Measurements from ENCODE around the gene RYR2. TPM values are rescaled to one million over a fixed set of nuclear protein-coding genes. Genes with fewer than 3 reads are reported as not detected.

Gene RYR2
- total and polyA plus RNA-seq, 3 donors from 2014 or later = 5.4 to 9.5 (median 9.1) TPM

GRCh38 chr1:237711281-237711680, 669.3 kb downstream of the RYR2 start:
- no peak overlapping the region for H3K4me3 ChIP-seq
- no peaks in the 10 kb centered on the region for H3K27me3 ChIP-seq
- H3K4me1 ChIP-seq = no peaks in the 10 kb centered on the region
- H3K36me3 ChIP-seq (ENCODE audit: low read depth, missing control alignments) = no peaks in the 10 kb centered on the region
- TF ChIP-seq CTCF (IDR thresholded peaks at IDR 0.05) (no peak), POLR2A (IDR thresholded peaks at IDR 0.05) (no peak)
- 92 to 97% methylated on average over 3 of the region's 3 CpGs for WGBS, 2 donors
- intact Hi-C loops (cut with DNase I; ENCODE audit: low total_unique reads) = no loop called here
- H3K27ac ChIP-seq = no peak overlapping the region
- no peaks in the 10 kb centered on the region for H3K9me3 ChIP-seq
- DNase-seq = no peak

GRCh38 chr1:237712082-237712481, 670.1 kb downstream of the RYR2 start:
- Histone ChIP-seq H3K4me1 (no peaks in the 10 kb centered on the region), H3K27ac (no peak overlapping the region), H3K9me3 (no peaks in the 10 kb centered on the region), H3K4me3 (no peak overlapping the region), H3K27me3 (no peaks in the 10 kb centered on the region), H3K36me3 (ENCODE audit: low read depth, missing control alignments) (no peaks in the 10 kb centered on the region)
- 68 to 69% methylated on average over 6 of the region's 6 CpGs for WGBS, 2 donors
- TF ChIP-seq POLR2A (IDR thresholded peaks at IDR 0.05) = no peak
- no peak for TF ChIP-seq CTCF (IDR thresholded peaks at IDR 0.05)
- DNase-seq = no peak
- intact Hi-C loops (cut with DNase I; ENCODE audit: low total_unique reads) = no loop called here

GRCh38 chr1:237712586-237713157, 670.7 kb downstream of the RYR2 start:
- Histone ChIP-seq H3K4me1 (no peaks in the 10 kb centered on the region), H3K27ac (no peak overlapping the region), H3K4me3 (no peak overlapping the region), H3K9me3 (no peaks in the 10 kb centered on the region), H3K36me3 (ENCODE audit: low read depth, missing control alignments) (no peaks in the 10 kb centered on the region), H3K27me3 (no peaks in the 10 kb centered on the region)
- no peak for TF ChIP-seq CTCF (IDR thresholded peaks at IDR 0.05)
- TF ChIP-seq POLR2A (IDR thresholded peaks at IDR 0.05) = no peak
- no peak for DNase-seq
- WGBS, 2 donors = 79 to 83% methylated on average over 5 of the region's 5 CpGs
- intact Hi-C loops (cut with DNase I; ENCODE audit: low total_unique reads) = no loop called here

GRCh38 chr1:237713916-237714315, 671.9 kb downstream of the RYR2 start:
- Histone ChIP-seq H3K4me3 (no peak overlapping the region), H3K27me3 (no peaks in the 10 kb centered on the region), H3K36me3 (ENCODE audit: low read depth, missing control alignments) (no peaks in the 10 kb centered on the region), H3K4me1 (no peaks in the 10 kb centered on the region), H3K9me3 (no peaks in the 10 kb centered on the region), H3K27ac (no peak overlapping the region)
- intact Hi-C loops (cut with DNase I; ENCODE audit: low total_unique reads) = no loop called here
- 67 to 68% methylated on average over 1 of the region's 1 CpG for WGBS, 2 donors
- no peak for TF ChIP-seq POLR2A (IDR thresholded peaks at IDR 0.05)
- no peak for TF ChIP-seq CTCF (IDR thresholded peaks at IDR 0.05)
- DNase-seq = no peak

GRCh38 chr1:237717106-237717505, 675.1 kb downstream of the RYR2 start:
- Histone ChIP-seq H3K27me3 (no peaks in the 10 kb centered on the region), H3K36me3 (ENCODE audit: low read depth, missing control alignments) (no peaks in the 10 kb centered on the region), H3K9me3 (no peaks in the 10 kb centered on the region), H3K27ac (no peak overlapping the region), H3K4me3 (no peak overlapping the region), H3K4me1 (no peaks in the 10 kb centered on the region)
- intact Hi-C loops (cut with DNase I; ENCODE audit: low total_unique reads) = no loop called here
- 77 to 90% methylated on average over 5 of the region's 5 CpGs for WGBS, 2 donors
- TF ChIP-seq CTCF (IDR thresholded peaks at IDR 0.05) (no peak), POLR2A (IDR thresholded peaks at IDR 0.05) (no peak)
- no peak for DNase-seq
